Calu3 (cell line): Measurements from ENCODE around the gene EDA. TPM values are rescaled to one million over a fixed set of nuclear protein-coding genes. Genes with fewer than 3 reads are reported as not detected.

Experiments
- BruUV-seq: library from RNA; stranded (reverse); fragments of 400-500 nt; replicated peaks from 2 replicates; lab custom pipeline; 2021; lab: Mats Ljungman, UMichigan
- CTCF ChIA-PET: fragments of 300-600 bp; sonication (Branson Sonifier 250); formaldehyde crosslinking; loops from one replicate; lab custom pipeline; 2022; ENCODE audit warnings: antibody characterized with exemption; lab: Charles Lee
- DNase-seq: peaks from one replicate; pipeline ENCODE4 v3.0.0; 2022
- H3K27ac Mint-ChIP-seq: one replicate; pipeline ENCODE4 v1.8.0; 2022; ENCODE audit warnings: mixed read lengths; ENCODE audit not compliant: unreplicated experiment
- H3K27me3 Mint-ChIP-seq: one replicate; pipeline ENCODE4 v1.8.0; 2022; ENCODE audit warnings: mixed read lengths; ENCODE audit not compliant: unreplicated experiment
- H3K36me3 Mint-ChIP-seq: one replicate; pipeline ENCODE4 v1.8.0; 2022; ENCODE audit warnings: mild to moderate bottlenecking, moderate library complexity, mixed read lengths; ENCODE audit not compliant: insufficient read depth, unreplicated experiment
- H3K4me1 Mint-ChIP-seq: one replicate; pipeline ENCODE4 v1.8.0; 2022; ENCODE audit warnings: mild to moderate bottlenecking, low read depth, mixed read lengths; ENCODE audit not compliant: unreplicated experiment
- H3K4me3 Mint-ChIP-seq: one replicate; pipeline ENCODE4 v1.8.0; 2022; ENCODE audit warnings: mild to moderate bottlenecking, low read depth, moderate library complexity, mixed read lengths; ENCODE audit not compliant: unreplicated experiment
- H3K9me3 Mint-ChIP-seq: one replicate; pipeline ENCODE4 v1.8.0; 2022; ENCODE audit warnings: low read depth, mixed read lengths; ENCODE audit not compliant: unreplicated experiment
- CTCF ChIP-seq: fragments of 200-600 bp; IDR thresholded peaks from one replicate; pipeline ENCODE4 v1.8.0; 2022; ENCODE audit warnings: antibody characterized with exemption; ENCODE audit not compliant: unreplicated experiment
- intact Hi-C: fragments of 100-400 bp; cut with micrococcal nuclease; formaldehyde crosslinking; loops from one replicate; pipeline ENCODE4 v1.10.0; 2022; ENCODE audit not compliant: unreplicated experiment
- total RNA-seq: library from RNA; stranded (reverse); gene quantifications from 2 replicates; pipeline ENCODE4 v1.2.3, GENCODE V29; 2022

The EDA gene
- total RNA-seq, 1 experiment from 2014 or later: 5.7 TPM

- no peak for TF ChIP-seq CTCF
- no peak overlapping the region for H3K27ac Mint-ChIP-seq
- no peaks in the 10 kb centered on the region for H3K27me3 Mint-ChIP-seq
- H3K36me3 Mint-ChIP-seq: no peaks in the 10 kb centered on the region
- intact Hi-C loops: no loop called here
- DNase-seq: no peak
- H3K4me3 Mint-ChIP-seq: no peak overlapping the region
- CTCF ChIA-PET: no interaction called here
- BruUV-seq: no TSS peak
- H3K9me3 Mint-ChIP-seq: no peaks in the 10 kb centered on the region
- no peaks in the 10 kb centered on the region for H3K4me1 Mint-ChIP-seq
Measured at GRCh38 chrX:69906447-69906846, 290.5 kb downstream of the EDA start.

- intact Hi-C loops: no loop called here
- H3K9me3 Mint-ChIP-seq: no peaks in the 10 kb centered on the region
- TF ChIP-seq CTCF: no peak
- H3K36me3 Mint-ChIP-seq: no peaks in the 10 kb centered on the region
- H3K27me3 Mint-ChIP-seq: no peaks in the 10 kb centered on the region
- BruUV-seq: no TSS peak
- H3K27ac Mint-ChIP-seq: no peak overlapping the region
- no peak overlapping the region for H3K4me3 Mint-ChIP-seq
- H3K4me1 Mint-ChIP-seq: no peaks in the 10 kb centered on the region
- CTCF ChIA-PET: no interaction called here
- DNase-seq: no peak
Measured at GRCh38 chrX:69914781-69915180, 298.9 kb downstream of the EDA start.

GRCh38 chrX:69919749-69920148 lies 303.8 kb downstream of the EDA start:
- H3K4me1 Mint-ChIP-seq: no peaks in the 10 kb centered on the region
- no peak overlapping the region for H3K4me3 Mint-ChIP-seq
- no peak for DNase-seq
- no peaks in the 10 kb centered on the region for H3K36me3 Mint-ChIP-seq
- no peak for TF ChIP-seq CTCF
- BruUV-seq: no TSS peak
- CTCF ChIA-PET: no interaction called here
- intact Hi-C loops: no loop called here
- no peaks in the 10 kb centered on the region for H3K9me3 Mint-ChIP-seq
- no peaks in the 10 kb centered on the region for H3K27me3 Mint-ChIP-seq
- H3K27ac Mint-ChIP-seq: no peak overlapping the region

- Mint-ChIP-seq H3K27me3 (no peaks in the 10 kb centered on the region), H3K36me3 (no peaks in the 10 kb centered on the region), H3K4me1 (no peaks in the 10 kb centered on the region), H3K27ac (no peak overlapping the region), H3K9me3 (no peaks in the 10 kb centered on the region), H3K4me3 (no peak overlapping the region)
- intact Hi-C loops: no loop called here
- no peak for TF ChIP-seq CTCF
- CTCF ChIA-PET: no interaction called here
- BruUV-seq: no TSS peak
- DNase-seq: no peak
Measured at GRCh38 chrX:69932323-69932722, 316.4 kb downstream of the EDA start.
